OCI-LY3 (cell line): ENCODE results near the gene COX5B.

Experiments
- EZH2phosphoT487 ChIP-seq: fragments of 200-600 bp; shearing (Covaris generic); IDR thresholded peaks from 2 replicates; pipeline ENCODE4 v1.6.1; 2018; ENCODE audit warnings: antibody characterized with exemption, mixed run types, low read depth
- TF ChIP-seq, protein P1 (sequence below): fragments of 200-600, 300-600 bp; sonication (generic); IDR thresholded peaks from 2 replicates; pipeline ENCODE4 v1.5.1; 2014; ENCODE audit warnings: antibody characterized with exemption, low read length, low read depth

GRCh38 chr2:97663962-97664635, 18.2 kb downstream of the COX5B start, which contains the start of gene ACTR1B:
- TF ChIP-seq, protein P1, sequence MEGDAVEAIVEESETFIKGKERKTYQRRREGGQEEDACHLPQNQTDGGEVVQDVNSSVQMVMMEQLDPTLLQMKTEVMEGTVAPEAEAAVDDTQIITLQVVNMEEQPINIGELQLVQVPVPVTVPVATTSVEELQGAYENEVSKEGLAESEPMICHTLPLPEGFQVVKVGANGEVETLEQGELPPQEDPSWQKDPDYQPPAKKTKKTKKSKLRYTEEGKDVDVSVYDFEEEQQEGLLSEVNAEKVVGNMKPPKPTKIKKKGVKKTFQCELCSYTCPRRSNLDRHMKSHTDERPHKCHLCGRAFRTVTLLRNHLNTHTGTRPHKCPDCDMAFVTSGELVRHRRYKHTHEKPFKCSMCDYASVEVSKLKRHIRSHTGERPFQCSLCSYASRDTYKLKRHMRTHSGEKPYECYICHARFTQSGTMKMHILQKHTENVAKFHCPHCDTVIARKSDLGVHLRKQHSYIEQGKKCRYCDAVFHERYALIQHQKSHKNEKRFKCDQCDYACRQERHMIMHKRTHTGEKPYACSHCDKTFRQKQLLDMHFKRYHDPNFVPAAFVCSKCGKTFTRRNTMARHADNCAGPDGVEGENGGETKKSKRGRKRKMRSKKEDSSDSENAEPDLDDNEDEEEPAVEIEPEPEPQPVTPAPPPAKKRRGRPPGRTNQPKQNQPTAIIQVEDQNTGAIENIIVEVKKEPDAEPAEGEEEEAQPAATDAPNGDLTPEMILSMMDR, result peak; percentile 51
- TF ChIP-seq EZH2phosphoT487, result no peak
